ENCODE data around the gene MROH9.
"Not testable (repeated sequence)": the region's sequence is repeated elsewhere in the genome, so short reads cannot be mapped to it uniquely, and the experiment has no call there.

Gene MROH9

GRCh38 chr1:170935231-170935630, at the start of gene MROH9:
Gene MROH9, plus strand, starts transcription at chr1:170935534. Its CDS starts 10,023 bp downstream, at chr1:170945557.
- no peak for DNase-seq

GRCh38 chr1:170885551-170885950, 49.8 kb upstream of the MROH9 start:
- DNase-seq: no peak

- no peak for DNase-seq
Measured at GRCh38 chr1:170886460-170886859, 48.9 kb upstream of the MROH9 start.

GRCh38 chr1:170887726-170888125, 47.6 kb upstream of the MROH9 start:
- no peak for DNase-seq

- DNase-seq: no peak
Measured at GRCh38 chr1:170891872-170892271, 43.5 kb upstream of the MROH9 start.

GRCh38 chr1:170893655-170894297, 41.6 kb upstream of the MROH9 start:
- DNase-seq: no peak

GRCh38 chr1:170903961-170904360, 31.4 kb upstream of the MROH9 start:
- no peak for DNase-seq

GRCh38 chr1:170908942-170909341, 26.4 kb upstream of the MROH9 start:
- no peak for DNase-seq

- no peak for DNase-seq
Measured at GRCh38 chr1:170910273-170910672, 25.1 kb upstream of the MROH9 start.

GRCh38 chr1:170917373-170917772, 18.0 kb upstream of the MROH9 start:
- DNase-seq: no peak

GRCh38 chr1:170924656-170925055, 10.7 kb upstream of the MROH9 start:
- not testable (repeated sequence) for DNase-seq

- no peak for DNase-seq
Measured at GRCh38 chr1:170927955-170928840, 7.1 kb upstream of the MROH9 start.

- no peak for DNase-seq
Measured at GRCh38 chr1:170929412-170929834, 5.9 kb upstream of the MROH9 start.

GRCh38 chr1:170929835-170930554, 5.3 kb upstream of the MROH9 start:
- peak; percentile 68 for DNase-seq

- DNase-seq: no peak
Measured at GRCh38 chr1:170931650-170932049, 3.7 kb upstream of the MROH9 start.

- DNase-seq: no peak
Measured at GRCh38 chr1:170932236-170932635, 3.1 kb upstream of the MROH9 start.

GRCh38 chr1:170938281-170938680, 2.9 kb downstream of the MROH9 start:
- no peak for DNase-seq

GRCh38 chr1:170939476-170939875, 4.1 kb downstream of the MROH9 start:
- DNase-seq: no peak

- not testable (repeated sequence) for DNase-seq
Measured at GRCh38 chr1:170951744-170952143, 16.4 kb downstream of the MROH9 start.

- DNase-seq: no peak
Measured at GRCh38 chr1:170959385-170959784, 24.1 kb downstream of the MROH9 start.

- no peak for DNase-seq
Measured at GRCh38 chr1:170964506-170964905, 29.2 kb downstream of the MROH9 start.

GRCh38 chr1:170967042-170967910, 31.9 kb downstream of the MROH9 start:
- peak; percentile 43 for DNase-seq

- no peak for DNase-seq
Measured at GRCh38 chr1:170970256-170970655, 34.9 kb downstream of the MROH9 start.
